ENCODE measurements around the gene GULP1. TPM values are rescaled to one million over a fixed set of nuclear protein-coding genes. Genes with fewer than 3 reads are reported as not detected.

The GULP1 gene
- total and polyA plus RNA-seq, 2 donors: 36.2 to 119 TPM

DNA sequence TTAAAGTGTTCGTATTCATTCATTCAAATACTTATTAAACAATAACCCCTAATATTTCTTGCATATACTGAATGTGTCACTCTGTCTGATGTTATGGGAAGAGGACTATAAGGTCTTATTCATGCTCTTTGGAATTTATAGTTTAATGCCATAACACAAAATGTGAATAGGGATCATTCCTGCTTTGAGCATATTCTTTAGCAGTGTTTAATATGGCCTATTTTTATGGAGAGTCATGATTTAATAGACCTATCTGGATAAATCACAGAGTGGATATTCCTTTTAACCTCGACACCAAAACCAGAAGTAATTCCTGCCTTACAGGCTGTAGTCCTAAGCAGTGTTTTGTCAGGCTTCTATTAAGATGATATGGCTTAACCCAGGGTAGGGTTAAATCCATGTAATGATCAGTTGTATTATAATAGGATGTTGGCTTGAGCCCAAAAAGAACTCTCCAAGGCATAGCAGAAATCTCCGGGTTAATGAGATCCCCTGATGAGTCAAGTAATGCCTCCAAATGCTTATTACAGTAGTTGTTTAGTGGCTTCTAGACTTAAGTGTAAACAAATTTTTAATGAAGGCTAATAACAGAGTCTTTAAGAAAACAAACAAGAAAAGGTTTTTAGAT is 54.3 kb downstream of the GULP1 start:
- H3K36me3 ChIP-seq (ENCODE audit: insufficient read depth): no peaks in the 10 kb centered on the region
- no peak overlapping the region for H3K4me3 ChIP-seq (ENCODE audit: low read depth, low read length)
- 65% methylated on average over 3 of the region's 3 CpGs for WGBS
- peaks cover 2% of the 10 kb centered on the region for H3K4me1 ChIP-seq (ENCODE audit: insufficient read depth)
- H3K27ac ChIP-seq (ENCODE audit: low read depth): no peak overlapping the region
- DNase-seq (ENCODE audit: extremely low spot score): no peak

DNA sequence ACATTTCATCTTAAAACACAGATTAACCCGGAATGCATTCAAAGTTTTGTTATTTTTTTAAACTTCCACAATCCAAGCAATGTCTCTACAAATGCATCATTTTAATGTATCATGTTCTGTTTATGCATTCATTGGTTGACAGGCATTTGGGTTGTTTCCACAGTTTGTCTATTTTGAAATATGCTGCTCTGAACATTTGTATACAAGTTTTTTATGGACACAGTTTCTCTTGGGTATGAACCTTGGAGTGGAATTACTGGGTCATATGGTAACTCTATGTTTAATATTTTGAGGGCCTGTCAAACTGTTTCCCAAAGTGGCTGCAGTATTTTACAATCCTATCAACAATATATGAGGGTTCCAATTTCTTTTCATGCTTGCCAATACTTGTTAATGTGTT is 57.3 kb downstream of the GULP1 start:
- no peak for DNase-seq (ENCODE audit: extremely low spot score)
- Histone ChIP-seq H3K4me1 (ENCODE audit: insufficient read depth) (peaks cover 2% of the 10 kb centered on the region), H3K4me3 (ENCODE audit: low read depth, low read length) (no peak overlapping the region), H3K27ac (ENCODE audit: low read depth) (no peak overlapping the region), H3K36me3 (ENCODE audit: insufficient read depth) (no peaks in the 10 kb centered on the region)
- 79% methylated on average over 1 of the region's 1 CpG for WGBS

DNA sequence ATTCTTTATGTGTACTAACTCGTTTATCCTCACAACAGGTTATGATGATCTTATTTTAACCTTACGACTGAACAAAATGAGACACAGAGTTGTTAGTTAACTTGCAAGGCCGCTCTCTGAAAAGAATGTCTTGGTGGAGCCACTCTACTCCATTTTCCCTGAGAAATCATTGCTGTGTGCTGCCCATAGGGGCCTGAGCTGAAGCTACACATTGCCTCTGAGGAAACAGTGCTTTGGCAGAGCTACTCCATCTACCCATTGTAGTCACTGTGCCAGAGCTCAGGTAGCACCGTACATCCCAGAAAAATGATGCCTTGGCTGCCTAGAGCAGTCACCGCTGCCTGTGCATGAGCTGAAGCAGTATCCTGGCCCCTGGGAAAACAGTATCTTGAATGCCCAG is 61.6 kb downstream of the GULP1 start:
- Histone ChIP-seq H3K36me3 (ENCODE audit: insufficient read depth) (no peaks in the 10 kb centered on the region), H3K4me3 (ENCODE audit: low read depth, low read length) (no peak overlapping the region), H3K4me1 (ENCODE audit: insufficient read depth) (no peaks in the 10 kb centered on the region), H3K27ac (ENCODE audit: low read depth) (no peak overlapping the region)
- WGBS: 93% methylated on average over 5 of the region's 5 CpGs
- no peak for DNase-seq (ENCODE audit: extremely low spot score)

DNA sequence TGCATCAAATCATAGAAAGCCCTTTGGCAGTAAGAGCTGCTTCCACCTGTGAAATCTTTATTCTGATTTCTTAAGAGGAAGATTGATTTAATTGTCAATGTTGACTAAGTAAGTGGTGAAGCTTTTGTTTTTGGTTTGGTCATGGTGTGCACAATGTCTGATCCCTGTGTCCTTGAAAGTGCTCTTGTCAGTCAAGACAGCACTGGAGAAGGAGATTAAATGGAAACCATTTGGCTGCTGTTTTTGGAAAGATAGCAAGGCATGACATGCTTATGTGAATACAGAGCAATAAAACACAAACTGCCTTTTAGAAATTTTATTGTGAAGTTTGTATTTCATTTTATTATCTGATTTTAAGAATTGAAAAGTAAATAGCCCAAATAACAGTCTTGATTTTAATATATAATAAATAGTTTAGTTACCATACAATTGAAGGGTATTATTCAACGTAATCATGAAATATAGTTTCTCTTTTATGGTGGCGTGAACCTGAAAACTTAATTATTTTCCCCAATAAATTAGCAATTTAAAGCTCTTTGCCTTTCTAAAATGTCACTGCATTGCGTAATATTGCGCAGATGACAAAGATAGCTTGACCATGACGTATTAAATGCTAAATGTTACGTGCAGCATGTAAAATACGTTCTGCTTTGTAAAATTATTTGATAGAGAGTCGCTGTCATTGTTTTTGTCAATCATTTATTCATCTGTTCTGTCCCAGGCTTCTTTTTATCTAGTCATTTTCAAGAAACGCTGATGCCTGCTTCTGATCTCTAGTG is 69.0 kb downstream of the GULP1 start:
- Histone ChIP-seq H3K4me1 (ENCODE audit: insufficient read depth) (no peaks in the 10 kb centered on the region), H3K36me3 (ENCODE audit: insufficient read depth) (no peaks in the 10 kb centered on the region), H3K27ac (ENCODE audit: low read depth) (no peak overlapping the region), H3K4me3 (ENCODE audit: low read depth, low read length) (no peak overlapping the region)
- 94% methylated on average over 9 of the region's 9 CpGs for WGBS
- no peak for DNase-seq (ENCODE audit: extremely low spot score)

DNA sequence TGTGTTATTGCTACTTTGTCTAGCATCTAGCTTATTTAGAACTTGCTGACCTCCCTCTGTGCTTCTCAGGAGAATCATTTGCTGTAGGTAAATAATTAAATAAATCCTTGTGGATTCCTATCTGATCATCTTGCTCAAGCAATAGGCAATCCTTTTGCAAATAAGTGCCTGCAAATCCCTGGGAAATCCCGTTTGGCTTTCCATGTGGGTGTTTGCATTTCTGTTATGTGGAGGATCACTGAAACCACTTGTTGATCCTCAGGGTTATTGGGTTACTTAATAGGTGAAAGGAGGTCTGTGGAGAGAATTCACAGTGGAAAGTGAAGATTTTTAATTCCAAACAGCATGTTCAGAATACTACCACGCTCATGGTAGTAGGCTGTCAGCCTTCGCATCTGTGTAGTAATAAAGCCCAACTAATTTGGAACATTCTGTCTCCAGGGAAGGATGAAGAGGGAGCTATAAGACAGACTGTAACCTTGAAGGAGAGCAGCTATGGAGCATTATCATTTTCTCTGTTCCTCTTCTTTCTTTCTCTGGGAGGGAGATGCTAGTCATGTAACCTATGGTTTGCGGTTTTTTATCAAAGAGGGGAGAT is 72.5 kb downstream of the GULP1 start:
- no peak overlapping the region for H3K4me3 ChIP-seq (ENCODE audit: low read depth, low read length)
- no peaks in the 10 kb centered on the region for H3K4me1 ChIP-seq (ENCODE audit: insufficient read depth)
- no peak for DNase-seq (ENCODE audit: extremely low spot score)
- H3K36me3 ChIP-seq (ENCODE audit: insufficient read depth): no peaks in the 10 kb centered on the region
- 75% methylated on average over 4 of the region's 4 CpGs for WGBS
- no peak overlapping the region for H3K27ac ChIP-seq (ENCODE audit: low read depth)

DNA sequence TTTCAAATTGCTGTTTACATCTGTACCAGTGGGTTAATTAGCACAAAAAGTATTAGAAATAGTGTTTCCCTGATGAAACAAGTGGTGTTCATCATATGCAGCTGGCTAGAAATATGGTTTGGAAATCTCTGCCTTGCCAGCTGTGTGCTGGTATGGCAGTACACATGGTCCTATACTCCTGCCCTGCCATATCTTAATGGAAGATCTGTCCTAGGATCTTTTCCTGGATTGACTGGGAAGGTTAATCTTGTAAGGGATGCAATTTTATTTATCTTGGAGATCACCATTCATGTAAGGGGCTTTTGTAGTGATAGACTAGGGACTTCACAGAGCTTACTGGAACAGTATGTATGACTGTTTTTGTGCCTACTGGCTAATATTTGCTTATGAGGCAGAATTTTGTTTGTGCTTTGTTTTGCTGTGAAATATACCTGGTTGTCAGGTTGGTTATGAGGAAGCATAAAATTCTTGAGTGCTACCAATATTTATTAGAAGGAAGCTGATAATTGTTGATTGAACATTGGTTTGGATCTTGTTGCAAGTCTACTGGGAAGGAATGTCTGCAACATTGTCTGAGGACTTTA is 73.5 kb downstream of the GULP1 start:
- H3K36me3 ChIP-seq (ENCODE audit: insufficient read depth): no peaks in the 10 kb centered on the region
- H3K27ac ChIP-seq (ENCODE audit: low read depth): no peak overlapping the region
- no peaks in the 10 kb centered on the region for H3K4me1 ChIP-seq (ENCODE audit: insufficient read depth)
- H3K4me3 ChIP-seq (ENCODE audit: low read depth, low read length): no peak overlapping the region
- DNase-seq (ENCODE audit: extremely low spot score): no peak

DNA sequence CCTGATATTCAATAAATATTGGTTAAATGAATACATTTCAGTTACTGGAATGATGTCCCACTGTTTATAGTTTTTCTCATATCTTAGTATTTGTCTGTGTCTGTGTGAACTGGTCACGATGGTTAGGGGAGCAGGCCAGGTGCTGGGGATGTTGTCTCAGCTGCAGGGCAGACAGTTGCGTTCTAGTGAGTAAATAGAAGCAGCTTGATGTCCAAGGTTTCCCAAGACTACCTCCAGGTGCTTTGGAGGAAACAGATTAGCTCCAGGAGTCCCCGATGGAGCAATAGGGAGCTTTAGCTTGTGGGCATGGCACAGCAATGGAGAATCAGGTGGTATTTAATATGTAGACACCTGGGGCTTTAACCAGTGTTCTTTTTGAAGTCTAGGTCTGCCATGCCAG is 75.5 kb downstream of the GULP1 start:
- Histone ChIP-seq H3K27ac (ENCODE audit: low read depth) (no peak overlapping the region), H3K4me3 (ENCODE audit: low read depth, low read length) (no peak overlapping the region), H3K4me1 (ENCODE audit: insufficient read depth) (no peaks in the 10 kb centered on the region), H3K36me3 (ENCODE audit: insufficient read depth) (no peaks in the 10 kb centered on the region)
- DNase-seq (ENCODE audit: extremely low spot score): no peak
- WGBS: 89% methylated on average over 3 of the region's 3 CpGs

DNA sequence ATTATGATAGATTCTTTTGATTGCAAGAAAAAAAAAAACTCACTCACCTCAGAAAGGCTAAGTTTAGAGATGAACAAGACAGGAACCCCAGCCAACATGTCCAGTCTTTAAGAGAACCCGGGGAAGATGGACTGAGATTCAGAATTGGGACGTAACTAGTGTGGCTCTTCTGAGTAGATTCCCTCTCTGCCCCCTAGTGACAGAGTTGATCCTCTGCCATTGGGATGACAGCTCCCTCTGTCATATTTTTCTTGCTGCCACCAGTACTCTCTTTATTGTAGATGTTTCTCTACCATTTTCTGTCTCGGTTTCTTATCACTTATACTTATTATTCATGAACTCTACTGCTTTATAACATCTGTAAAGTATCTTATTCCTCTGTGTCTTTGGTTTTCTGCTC is 77.7 kb downstream of the GULP1 start:
- Histone ChIP-seq H3K4me1 (ENCODE audit: insufficient read depth) (no peaks in the 10 kb centered on the region), H3K36me3 (ENCODE audit: insufficient read depth) (no peaks in the 10 kb centered on the region), H3K4me3 (ENCODE audit: low read depth, low read length) (no peak overlapping the region), H3K27ac (ENCODE audit: low read depth) (no peak overlapping the region)
- WGBS: 56% methylated on average over 3 of the region's 3 CpGs
- DNase-seq (ENCODE audit: extremely low spot score): no peak

DNA sequence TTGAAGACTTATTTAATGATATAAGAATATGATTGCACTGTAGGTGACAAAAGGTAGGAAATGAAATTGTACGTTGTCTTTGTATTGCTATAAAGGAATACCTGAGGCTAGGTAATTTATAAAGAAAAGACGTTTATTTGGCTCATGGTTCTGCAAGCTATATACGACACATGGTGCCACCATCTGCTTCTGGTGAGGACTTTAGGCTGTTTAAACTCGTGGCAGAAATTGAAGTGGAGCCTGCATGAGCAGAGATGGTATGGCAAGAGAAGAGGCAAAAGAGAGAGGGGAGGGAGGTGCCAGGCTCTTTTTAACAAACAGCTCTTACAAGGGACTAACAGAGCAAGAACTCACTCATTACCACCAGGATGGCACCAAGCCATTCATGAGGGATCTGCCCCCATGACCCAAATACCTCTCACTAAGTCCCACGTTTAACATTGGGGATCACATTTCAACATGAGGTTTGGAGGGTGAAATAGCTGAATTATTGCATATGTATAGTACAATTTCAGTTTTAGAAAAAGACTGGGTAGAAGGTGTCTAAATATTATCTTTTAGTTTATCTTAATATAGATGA is 86.8 kb downstream of the GULP1 start:
- no peak for DNase-seq (ENCODE audit: extremely low spot score)
- H3K36me3 ChIP-seq (ENCODE audit: insufficient read depth): no peaks in the 10 kb centered on the region
- no peaks in the 10 kb centered on the region for H3K4me1 ChIP-seq (ENCODE audit: insufficient read depth)
- H3K4me3 ChIP-seq (ENCODE audit: low read depth, low read length): no peak overlapping the region
- WGBS: 79% methylated on average over 5 of the region's 5 CpGs
- H3K27ac ChIP-seq (ENCODE audit: low read depth): no peak overlapping the region

DNA sequence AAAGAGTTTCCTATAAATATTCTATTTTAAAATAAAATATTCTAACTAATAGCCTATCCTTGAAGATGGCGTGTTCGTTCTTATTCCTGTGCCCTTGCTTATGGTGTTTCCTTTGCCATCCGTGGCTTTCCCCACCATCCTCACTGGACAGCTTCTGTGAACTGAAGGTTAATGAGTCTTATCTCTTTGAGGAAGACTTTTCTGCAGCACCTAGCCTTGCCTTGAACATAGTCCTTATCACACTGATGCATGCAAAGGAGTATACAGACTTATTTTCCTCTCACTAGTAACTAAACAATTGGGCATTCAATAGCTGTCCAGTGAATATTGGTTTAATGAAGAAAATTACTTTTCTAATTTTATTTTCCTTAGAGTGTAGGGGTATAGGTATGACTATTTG is 88.1 kb downstream of the GULP1 start:
- 93% methylated on average over 3 of the region's 3 CpGs for WGBS
- no peak overlapping the region for H3K27ac ChIP-seq (ENCODE audit: low read depth)
- no peak overlapping the region for H3K4me3 ChIP-seq (ENCODE audit: low read depth, low read length)
- H3K36me3 ChIP-seq (ENCODE audit: insufficient read depth): no peaks in the 10 kb centered on the region
- DNase-seq (ENCODE audit: extremely low spot score): no peak
- no peaks in the 10 kb centered on the region for H3K4me1 ChIP-seq (ENCODE audit: insufficient read depth)

DNA sequence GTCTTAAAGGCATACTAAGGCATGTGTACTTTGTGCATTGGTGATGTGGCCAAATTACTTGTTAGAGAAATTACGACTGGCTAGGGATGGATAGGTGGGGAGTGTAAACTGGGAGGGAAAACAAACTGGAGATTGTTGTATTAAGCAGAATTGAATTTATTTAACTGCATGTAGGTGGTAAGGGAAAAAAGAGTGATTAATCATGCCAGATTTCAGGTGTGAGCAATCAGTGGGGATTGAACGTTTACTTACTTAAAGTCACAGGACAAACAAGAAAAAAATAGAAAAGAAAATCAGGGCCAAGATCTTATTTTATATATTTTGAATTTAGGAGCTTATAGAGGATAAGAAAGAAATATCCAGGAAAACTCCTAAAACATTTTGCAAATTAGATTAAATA is 88.6 kb downstream of the GULP1 start:
- DNase-seq (ENCODE audit: extremely low spot score): no peak
- WGBS: 83% methylated on average over 2 of the region's 2 CpGs
- H3K4me3 ChIP-seq (ENCODE audit: low read depth, low read length): no peak overlapping the region
- no peak overlapping the region for H3K27ac ChIP-seq (ENCODE audit: low read depth)
- no peaks in the 10 kb centered on the region for H3K4me1 ChIP-seq (ENCODE audit: insufficient read depth)
- no peaks in the 10 kb centered on the region for H3K36me3 ChIP-seq (ENCODE audit: insufficient read depth)

DNA sequence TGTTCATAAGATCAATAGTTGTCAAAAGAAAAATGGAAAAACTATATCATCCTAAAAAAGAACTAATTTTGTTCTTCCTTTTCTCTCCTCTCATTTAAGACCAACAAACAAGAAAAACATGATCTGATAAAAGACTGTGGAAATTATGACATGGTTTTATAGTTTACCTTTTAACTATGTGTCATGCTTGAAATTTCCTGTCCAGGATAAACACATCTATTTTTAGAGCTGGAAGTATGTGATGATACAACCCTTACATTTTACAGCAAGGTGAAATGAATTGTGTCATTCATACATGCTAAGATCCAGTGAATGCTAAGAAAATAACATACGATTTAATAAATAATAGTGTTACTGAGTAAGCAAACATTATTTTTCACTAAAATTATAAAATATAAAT is 89.9 kb downstream of the GULP1 start:
- DNase-seq (ENCODE audit: extremely low spot score): no peak
- no peaks in the 10 kb centered on the region for H3K4me1 ChIP-seq (ENCODE audit: insufficient read depth)

DNA sequence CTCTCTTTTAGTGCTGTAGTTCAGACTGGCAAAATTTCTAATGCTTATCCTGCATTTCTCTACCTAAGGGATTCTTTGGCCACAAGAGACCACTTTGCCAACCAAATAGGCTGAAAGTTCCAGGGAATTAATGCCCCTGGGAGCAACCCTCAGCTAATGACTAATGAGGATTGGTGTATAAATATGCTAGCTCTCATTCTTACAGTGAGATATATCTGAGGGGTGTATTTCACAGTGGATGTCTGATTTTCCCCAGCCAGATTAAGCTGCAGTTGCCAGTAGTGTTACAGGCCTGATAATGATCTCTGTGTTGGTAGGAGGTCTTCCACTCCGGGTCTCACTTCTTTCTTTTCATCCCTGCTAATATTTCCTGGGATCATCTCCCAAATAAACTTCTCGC is 90.4 kb downstream of the GULP1 start:
- no peak overlapping the region for H3K27ac ChIP-seq (ENCODE audit: low read depth)
- no peaks in the 10 kb centered on the region for H3K4me1 ChIP-seq (ENCODE audit: insufficient read depth)
- H3K4me3 ChIP-seq (ENCODE audit: low read depth, low read length): no peak overlapping the region
- no peaks in the 10 kb centered on the region for H3K36me3 ChIP-seq (ENCODE audit: insufficient read depth)
- 61% methylated on average over 2 of the region's 2 CpGs for WGBS
- DNase-seq (ENCODE audit: extremely low spot score): no peak

More for the DNA sequence above, 89.9 kb downstream of the GULP1 start:
- 78% methylated on average over 1 of the region's 1 CpG for WGBS
- H3K4me3 ChIP-seq (ENCODE audit: low read depth, low read length): no peak overlapping the region
- H3K36me3 ChIP-seq (ENCODE audit: insufficient read depth): no peaks in the 10 kb centered on the region
- H3K27ac ChIP-seq (ENCODE audit: low read depth): no peak overlapping the region

DNA sequence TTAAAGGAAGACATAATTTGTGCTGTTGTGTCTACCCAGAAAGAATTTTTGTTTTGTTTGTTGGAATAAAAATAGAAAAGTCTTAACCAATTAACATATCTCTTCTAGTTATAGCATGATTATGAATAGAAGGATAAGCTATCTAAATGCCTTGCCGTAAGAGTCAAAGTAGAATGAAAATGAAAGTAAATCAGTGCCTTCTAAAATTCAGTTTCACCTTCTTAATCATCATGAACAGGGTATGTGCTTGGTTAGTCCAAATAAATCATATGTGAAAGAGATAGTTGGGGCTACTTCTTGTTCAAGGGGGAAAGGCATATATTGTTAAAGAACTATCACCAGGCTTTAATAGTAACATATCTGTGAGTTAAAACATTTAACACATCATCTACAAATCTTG is 91.5 kb downstream of the GULP1 start:
- H3K4me1 ChIP-seq (ENCODE audit: insufficient read depth): no peaks in the 10 kb centered on the region
- no peaks in the 10 kb centered on the region for H3K36me3 ChIP-seq (ENCODE audit: insufficient read depth)
- no peak overlapping the region for H3K27ac ChIP-seq (ENCODE audit: low read depth)
- no peak for DNase-seq (ENCODE audit: extremely low spot score)
- 57% methylated on average over 1 of the region's 1 CpG for WGBS
- no peak overlapping the region for H3K4me3 ChIP-seq (ENCODE audit: low read depth, low read length)

Data from urinary bladder (tissue), 4 donors.